Endothelial cell (in vitro differentiated cells): Measurements from ENCODE around the gene OSBPL10. TPM values are rescaled to one million over a fixed set of nuclear protein-coding genes. Genes with fewer than 3 reads are reported as not detected.

Experiments
- DNase-seq: peaks from one replicate; pipeline ENCODE4 v3.0.0; 2021; ENCODE audit warnings: low spot score
- H3K27ac Mint-ChIP-seq: one replicate; pipeline ENCODE4 v1.8.0; 2021; ENCODE audit warnings: mixed read lengths, inconsistent platforms; ENCODE audit not compliant: unreplicated experiment
- H3K27me3 Mint-ChIP-seq: one replicate; pipeline ENCODE4 v1.8.0; 2021; ENCODE audit warnings: mild to moderate bottlenecking, moderate library complexity, mixed read lengths, inconsistent platforms; ENCODE audit not compliant: unreplicated experiment
- H3K36me3 Mint-ChIP-seq: one replicate; pipeline ENCODE4 v1.8.0; 2021; ENCODE audit warnings: mild to moderate bottlenecking, low read depth, mixed read lengths, inconsistent platforms; ENCODE audit not compliant: unreplicated experiment
- H3K4me1 Mint-ChIP-seq: one replicate; pipeline ENCODE4 v1.8.0; 2021; ENCODE audit warnings: mild to moderate bottlenecking, mixed read lengths, inconsistent platforms; ENCODE audit not compliant: unreplicated experiment
- H3K4me3 Mint-ChIP-seq: one replicate; pipeline ENCODE4 v1.8.0; 2021; ENCODE audit warnings: mild to moderate bottlenecking, mixed read lengths, inconsistent platforms; ENCODE audit not compliant: unreplicated experiment
- H3K9me3 Mint-ChIP-seq: one replicate; pipeline ENCODE4 v1.8.0; 2021; ENCODE audit warnings: mixed read lengths, inconsistent platforms; ENCODE audit not compliant: unreplicated experiment
- total RNA-seq: library from RNA; stranded (reverse); fragmentation: NEBNext Ultra II Directional; extraction: Animal tissue kit (Norgen Biotek cat#: 25700); gene quantifications from one replicate; pipeline ENCODE4 v1.2.1, GENCODE V29; 2021; ENCODE audit not compliant: unreplicated experiment
- TF ChIP-seq, protein P1 (sequence below): fragments of 200-600 bp; sonication (generic); IDR thresholded peaks from one replicate; pipeline ENCODE4 v1.5.0; 2021; ENCODE audit warnings: antibody characterized with exemption; ENCODE audit not compliant: unreplicated experiment

OSBPL10 gene
- total RNA-seq, 1 donor from 2014 or later: 61.0 TPM

DNA sequence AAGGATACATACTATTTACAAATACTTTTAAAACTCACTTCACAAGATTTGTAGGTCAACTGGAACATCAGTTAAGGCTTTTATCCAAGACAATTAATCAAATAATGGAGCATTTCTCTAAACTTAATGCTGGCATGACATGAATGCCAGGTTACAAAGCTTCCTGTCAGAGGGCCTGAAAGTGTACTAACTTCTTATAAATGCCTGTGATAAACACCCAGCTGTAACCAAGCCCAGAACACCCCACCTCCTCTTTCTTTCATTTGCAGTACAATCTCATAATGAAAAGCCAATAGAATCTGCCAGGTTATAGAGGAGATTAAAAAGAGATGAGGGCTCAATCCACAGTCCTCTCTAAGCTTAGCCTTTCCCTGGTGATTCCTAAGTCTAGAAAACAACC lies 214.4 kb downstream of the OSBPL10 start:
- Mint-ChIP-seq H3K36me3 (peaks cover 4% of the 10 kb centered on the region), H3K4me1 (peaks cover 3% of the 10 kb centered on the region), H3K27ac (no peak overlapping the region), H3K27me3 (no peaks in the 10 kb centered on the region), H3K9me3 (no peaks in the 10 kb centered on the region), H3K4me3 (no peak overlapping the region)
- TF ChIP-seq, protein P1, sequence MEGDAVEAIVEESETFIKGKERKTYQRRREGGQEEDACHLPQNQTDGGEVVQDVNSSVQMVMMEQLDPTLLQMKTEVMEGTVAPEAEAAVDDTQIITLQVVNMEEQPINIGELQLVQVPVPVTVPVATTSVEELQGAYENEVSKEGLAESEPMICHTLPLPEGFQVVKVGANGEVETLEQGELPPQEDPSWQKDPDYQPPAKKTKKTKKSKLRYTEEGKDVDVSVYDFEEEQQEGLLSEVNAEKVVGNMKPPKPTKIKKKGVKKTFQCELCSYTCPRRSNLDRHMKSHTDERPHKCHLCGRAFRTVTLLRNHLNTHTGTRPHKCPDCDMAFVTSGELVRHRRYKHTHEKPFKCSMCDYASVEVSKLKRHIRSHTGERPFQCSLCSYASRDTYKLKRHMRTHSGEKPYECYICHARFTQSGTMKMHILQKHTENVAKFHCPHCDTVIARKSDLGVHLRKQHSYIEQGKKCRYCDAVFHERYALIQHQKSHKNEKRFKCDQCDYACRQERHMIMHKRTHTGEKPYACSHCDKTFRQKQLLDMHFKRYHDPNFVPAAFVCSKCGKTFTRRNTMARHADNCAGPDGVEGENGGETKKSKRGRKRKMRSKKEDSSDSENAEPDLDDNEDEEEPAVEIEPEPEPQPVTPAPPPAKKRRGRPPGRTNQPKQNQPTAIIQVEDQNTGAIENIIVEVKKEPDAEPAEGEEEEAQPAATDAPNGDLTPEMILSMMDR: no peak
- no peak for DNase-seq

DNA sequence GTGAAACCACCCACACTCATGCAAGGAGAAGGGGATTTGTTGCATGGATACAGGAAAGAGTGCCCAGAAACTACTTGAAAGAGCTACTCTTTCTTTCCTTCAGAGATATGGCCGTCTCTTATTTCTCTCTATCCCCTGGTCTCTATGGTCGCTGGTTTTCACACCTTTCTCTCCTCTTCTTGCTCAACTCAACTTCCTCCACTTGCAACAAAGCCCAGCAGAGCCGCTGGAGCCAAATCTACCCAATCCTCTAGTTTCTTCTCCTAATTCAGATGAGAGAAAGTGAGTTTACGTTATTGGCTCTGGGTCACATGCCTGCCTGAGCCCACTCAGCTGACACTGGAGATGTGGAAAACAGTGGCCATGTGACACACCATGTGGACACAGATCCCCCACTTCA lies 215.2 kb downstream of the OSBPL10 start:
- TF ChIP-seq, protein P1: no peak
- H3K27me3 Mint-ChIP-seq: no peaks in the 10 kb centered on the region
- DNase-seq: no peak
- peaks cover 4% of the 10 kb centered on the region for H3K36me3 Mint-ChIP-seq
- no peak overlapping the region for H3K27ac Mint-ChIP-seq
- no peaks in the 10 kb centered on the region for H3K9me3 Mint-ChIP-seq
- H3K4me3 Mint-ChIP-seq: no peak overlapping the region
- H3K4me1 Mint-ChIP-seq: peaks cover 3% of the 10 kb centered on the region

DNA sequence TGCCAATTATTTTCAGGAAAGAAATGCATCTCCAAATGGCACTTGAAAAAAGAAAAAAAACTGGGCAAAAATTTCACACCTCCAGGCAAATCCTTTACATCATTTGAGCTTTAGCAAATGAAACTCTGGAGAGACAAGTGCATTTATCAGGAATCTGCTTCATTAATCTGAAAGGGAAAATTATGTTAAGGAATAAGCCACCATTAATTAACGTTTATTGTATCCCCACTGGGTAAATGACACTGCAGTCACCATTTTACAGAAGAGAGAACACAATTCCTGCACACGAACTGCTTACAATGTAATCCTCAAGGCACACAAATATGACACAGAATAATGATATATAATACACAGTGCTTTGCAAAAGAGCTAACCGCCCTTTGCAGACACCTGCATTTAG lies 217.3 kb downstream of the OSBPL10 start:
- peaks cover under 1% of the 10 kb centered on the region for H3K4me1 Mint-ChIP-seq

DNA sequence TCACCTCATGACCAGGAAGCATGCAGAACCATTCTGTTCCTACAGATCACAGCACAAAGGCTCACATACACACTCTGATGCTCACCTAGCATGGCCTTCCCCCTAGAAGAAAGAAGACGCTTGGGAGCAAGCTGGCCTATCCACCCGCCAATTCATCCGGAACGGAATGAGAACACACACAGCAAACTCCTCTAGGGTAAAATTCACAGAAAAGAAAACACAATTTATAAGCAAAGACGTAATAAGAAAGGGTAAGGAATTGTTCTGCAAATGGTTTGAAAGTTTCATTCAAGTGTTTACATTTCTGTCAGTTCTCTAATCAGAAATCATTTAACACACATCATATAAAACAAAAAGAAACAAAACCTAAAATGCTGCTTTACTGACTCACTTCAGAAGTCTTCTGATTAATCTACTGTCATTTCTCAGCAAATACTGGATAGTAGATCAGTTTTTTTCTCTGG lies 218.1 kb downstream of the OSBPL10 start:
- no peaks in the 10 kb centered on the region for H3K9me3 Mint-ChIP-seq
- no peak overlapping the region for H3K4me3 Mint-ChIP-seq
- H3K4me1 Mint-ChIP-seq: no peaks in the 10 kb centered on the region
- H3K36me3 Mint-ChIP-seq: peaks cover 4% of the 10 kb centered on the region
- no peak overlapping the region for H3K27ac Mint-ChIP-seq
- H3K27me3 Mint-ChIP-seq: no peaks in the 10 kb centered on the region
- TF ChIP-seq, protein P1: no peak
- DNase-seq: no peak

More for the DNA sequence above, 217.3 kb downstream of the OSBPL10 start:
- H3K27ac Mint-ChIP-seq: no peak overlapping the region
- no peak for DNase-seq
- H3K27me3 Mint-ChIP-seq: no peaks in the 10 kb centered on the region
- H3K9me3 Mint-ChIP-seq: no peaks in the 10 kb centered on the region
- H3K36me3 Mint-ChIP-seq: peaks cover 4% of the 10 kb centered on the region
- no peak overlapping the region for H3K4me3 Mint-ChIP-seq
- TF ChIP-seq, protein P1: no peak

DNA sequence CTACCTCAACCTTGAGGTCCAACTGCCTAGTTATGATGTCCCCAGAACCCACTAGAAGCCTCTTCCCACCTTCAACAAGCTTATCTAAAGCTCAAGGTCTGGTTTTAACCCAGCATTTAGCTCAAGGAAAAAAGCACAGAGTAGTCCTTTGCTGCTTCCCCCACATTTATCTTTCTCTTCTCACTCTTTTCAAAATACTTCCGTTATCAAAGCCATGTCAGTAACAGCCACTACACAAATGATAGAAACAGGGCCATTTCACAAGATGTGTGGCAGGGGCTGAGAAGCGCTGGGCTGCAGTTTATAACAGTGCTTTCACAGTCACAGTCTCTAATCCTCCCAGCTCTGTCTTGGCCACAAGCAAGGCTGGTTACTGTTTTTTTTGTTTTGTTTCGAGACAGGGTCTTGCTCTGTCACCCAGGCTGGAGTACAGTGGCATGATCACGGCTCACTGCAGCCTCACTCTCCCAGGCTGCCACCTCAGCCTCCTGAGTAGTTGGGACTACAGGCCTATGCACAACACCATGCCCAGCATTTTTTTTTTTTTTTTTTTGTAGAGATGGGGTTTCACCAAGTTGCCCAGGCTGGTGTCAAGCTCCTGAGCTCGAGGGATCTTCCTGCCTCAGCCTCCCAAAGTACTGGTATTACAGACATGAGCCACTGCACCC lies 218.8 kb downstream of the OSBPL10 start:
- Mint-ChIP-seq H3K27ac (no peak overlapping the region), H3K4me1 (no peaks in the 10 kb centered on the region)

More for the DNA sequence above, 218.8 kb downstream of the OSBPL10 start:
- no peaks in the 10 kb centered on the region for H3K27me3 Mint-ChIP-seq
- H3K4me3 Mint-ChIP-seq: no peak overlapping the region
- H3K36me3 Mint-ChIP-seq: peaks cover under 1% of the 10 kb centered on the region
- no peaks in the 10 kb centered on the region for H3K9me3 Mint-ChIP-seq
- TF ChIP-seq, protein P1: no peak
- no peak for DNase-seq
